NCI-H748 (cell line): ENCODE measurements around the gene ATF6.

Experiments
- DNase-seq: peaks from one replicate; lab custom pipeline; 2025; ENCODE audit not compliant: unreplicated experiment; lab: John Stamatoyannopoulos, UW

Gene ATF6

DNA sequence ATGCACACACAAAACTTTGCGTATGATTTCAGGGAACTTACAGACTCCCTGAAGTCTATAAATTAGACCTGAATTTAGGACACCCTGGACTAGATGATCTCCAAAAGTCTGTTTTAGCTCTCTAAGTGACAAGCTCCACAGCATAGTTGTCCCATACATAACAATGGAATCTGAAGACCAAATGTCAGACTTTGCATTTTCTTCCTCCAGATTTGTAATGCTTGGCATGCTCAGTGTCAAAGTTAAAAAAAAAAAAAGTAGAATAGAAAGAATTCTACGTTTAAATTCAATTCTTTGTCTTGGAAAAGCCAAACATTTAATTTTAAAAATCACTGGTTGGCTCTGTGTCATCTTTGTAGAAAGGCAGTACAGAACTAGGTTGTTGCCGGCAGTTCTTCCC lies 190.8 kb downstream of the ATF6 start:
- no peak for DNase-seq

DNA sequence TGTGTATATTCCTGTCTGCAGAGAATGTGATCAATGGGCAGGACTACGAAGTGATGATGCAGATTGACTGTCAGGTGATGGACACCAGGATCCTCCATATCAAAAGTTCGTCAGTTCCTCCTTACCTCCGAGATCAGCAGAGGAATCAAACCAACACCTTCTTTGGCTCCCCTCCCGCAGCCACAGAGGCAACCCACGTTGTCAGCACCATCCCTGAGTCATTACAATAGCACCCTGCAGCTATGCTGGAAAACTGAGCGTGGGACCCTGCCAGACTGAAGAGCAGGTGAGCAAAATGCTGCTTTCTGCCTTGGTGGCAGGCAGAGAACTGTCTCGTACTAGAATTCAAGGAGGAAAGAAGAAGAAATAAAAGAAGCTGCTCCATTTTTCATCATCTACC lies 192.3 kb downstream of the ATF6 start:
- no peak for DNase-seq

DNA sequence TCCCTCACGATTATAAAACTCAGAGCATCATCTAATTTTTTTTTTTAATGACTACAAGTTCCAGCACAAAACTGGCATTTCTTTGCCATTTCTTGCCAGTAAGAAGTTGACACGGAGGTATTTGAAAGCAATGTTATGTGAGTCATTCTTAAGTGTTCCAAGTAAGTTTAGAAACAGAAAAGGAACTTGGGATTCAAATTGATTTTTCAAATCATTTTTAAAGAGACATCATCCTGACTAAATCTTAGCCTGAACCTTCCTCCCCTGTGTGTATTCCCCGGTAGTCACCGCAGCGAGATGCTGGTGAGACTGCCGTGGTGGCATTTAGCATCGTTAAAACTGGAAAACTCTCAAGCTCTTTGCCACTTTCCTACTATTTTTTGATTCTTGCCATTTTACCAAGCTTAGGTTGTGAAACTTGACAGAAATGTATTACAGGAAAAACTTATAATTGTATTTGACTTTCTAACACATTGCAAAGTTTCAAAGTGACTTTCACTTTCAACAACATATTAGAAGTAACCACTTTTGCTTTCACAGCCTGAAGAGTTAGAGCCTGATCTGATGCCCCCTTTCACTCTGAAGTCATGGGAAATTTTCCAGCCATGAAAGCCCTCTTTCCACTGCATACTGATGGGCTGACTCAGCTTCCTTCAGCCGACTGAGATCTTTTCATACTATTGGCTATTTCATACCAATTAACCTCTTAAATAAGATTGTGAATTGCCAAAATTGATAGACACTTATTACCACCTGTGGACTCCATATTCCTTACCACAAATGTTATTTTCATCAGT lies 196.2 kb downstream of the ATF6 start:
- no peak for DNase-seq

DNA sequence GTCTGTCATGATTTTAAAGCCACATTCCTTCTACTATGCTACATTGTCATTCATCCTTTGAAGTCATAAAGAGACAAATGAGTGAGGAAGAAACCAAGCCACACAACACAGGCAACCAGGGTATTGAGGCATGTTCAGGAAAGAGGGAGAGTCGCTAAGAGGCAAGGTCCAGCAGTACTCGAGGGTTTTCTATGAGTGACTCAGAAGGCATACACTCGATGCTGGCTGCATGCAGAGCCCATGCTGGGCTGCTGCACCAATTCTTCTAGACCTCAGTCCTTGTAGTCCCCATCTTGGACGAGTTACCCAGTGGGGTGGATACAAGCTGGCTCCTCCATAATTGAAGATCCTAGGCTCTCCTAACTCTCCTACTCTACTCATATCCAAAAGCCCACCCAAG lies 199.9 kb downstream of the ATF6 start:
- DNase-seq: no peak

DNA sequence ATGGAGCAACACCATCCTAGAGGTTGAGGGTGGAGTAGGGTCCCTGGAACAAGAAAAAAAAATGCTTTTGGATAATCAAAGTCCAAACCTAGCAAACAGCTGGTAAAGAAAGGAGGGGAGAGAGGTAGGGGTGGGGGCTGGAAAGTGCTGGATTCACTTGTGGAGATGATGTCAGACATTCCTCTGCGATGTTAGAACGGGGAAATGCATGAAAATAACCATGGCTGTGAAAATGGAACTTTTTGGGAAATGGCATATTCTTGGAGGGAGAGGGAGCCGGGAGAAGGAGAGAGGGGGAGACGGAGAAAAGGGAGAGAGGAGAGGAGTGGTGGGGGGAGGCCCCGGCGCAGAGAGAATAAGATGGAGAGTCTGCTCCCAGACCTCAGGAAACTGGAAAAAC lies 203.9 kb downstream of the ATF6 start:
- DNase-seq: no peak

DNA sequence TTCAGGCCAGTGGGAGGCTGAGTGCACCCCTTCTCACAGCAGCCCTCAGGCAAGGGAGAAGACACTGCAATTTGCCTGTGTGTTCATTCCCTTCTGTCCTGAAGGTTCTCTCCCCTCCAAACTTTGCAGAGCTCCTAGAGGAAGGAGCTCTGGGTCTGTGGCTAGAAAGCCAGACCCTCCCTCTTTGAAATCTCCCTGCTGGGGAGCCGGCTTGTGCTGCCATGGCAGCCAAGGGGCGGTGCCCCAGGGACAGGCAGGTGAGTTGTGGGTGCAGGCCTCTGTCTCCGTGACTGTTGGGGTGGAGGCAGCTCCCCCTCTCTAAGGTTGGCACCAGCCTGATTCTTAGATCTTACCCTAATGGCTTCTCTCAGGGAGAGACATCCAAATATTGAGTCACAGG lies 204.5 kb downstream of the ATF6 start:
- DNase-seq: no peak

DNA sequence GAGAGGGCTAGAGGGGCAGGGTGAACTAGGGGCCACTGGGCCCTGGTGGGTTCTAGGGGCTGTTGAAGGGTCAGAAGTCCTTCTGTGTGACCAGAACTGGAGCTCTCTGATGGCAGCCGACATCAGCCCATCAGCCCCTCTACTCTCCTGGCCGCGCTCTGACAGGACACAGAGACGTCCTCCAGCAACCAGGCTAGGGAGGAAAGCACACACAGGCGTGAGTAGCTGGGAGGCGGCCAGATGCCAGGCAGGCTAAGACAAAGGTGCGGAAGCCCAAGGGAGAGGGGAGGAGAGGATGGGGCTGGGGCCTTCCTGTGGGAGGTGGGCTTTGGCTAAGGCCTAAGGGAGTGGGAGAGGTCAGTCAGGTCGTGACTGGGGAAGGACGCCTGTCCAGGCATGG lies 206.7 kb downstream of the ATF6 start:
- no peak for DNase-seq

DNA sequence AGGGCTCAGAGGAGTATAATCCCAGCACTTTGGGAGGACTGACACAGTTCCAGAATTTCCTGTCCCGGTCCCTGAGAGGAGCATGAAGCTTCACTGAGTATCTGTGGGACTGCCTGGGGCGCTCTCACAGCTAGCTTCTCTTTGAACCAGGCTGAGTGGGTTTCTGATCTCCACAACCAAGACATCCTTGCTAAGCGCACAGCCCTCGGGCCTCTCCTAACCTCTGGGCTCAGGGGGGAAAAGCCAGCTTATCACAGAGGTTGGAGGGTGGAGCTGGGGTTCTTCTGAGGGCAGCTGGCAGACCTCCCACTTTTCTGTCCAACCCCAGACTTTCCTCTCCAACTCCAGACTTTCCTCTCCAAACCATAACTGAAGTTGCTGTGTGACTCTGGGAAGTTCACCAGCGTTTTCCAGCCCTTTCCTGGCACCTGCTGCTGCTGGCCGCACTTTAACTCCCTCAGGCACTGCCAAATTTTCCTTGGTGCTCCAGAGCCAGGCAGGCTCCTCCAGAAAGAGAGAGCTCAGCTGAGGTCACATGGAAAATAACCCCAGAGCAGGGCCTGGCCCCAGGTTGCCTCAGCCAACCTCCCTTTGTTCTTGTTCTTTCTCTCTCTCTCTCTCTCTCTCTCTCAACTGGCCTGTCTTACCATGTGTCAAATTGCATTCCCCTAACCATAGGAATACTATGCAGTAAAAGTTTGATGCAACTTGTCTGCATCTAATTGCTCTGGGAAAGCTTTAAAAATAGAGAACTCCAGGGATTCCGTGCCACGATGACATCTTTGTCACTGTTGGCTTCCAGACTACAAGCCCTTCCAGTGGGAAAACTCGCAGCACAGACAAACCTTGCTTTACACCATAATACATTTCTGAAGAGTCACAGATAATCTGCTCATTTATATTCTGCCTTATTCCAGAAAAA lies 208.1 kb downstream of the ATF6 start:
- DNase-seq: no peak

DNA sequence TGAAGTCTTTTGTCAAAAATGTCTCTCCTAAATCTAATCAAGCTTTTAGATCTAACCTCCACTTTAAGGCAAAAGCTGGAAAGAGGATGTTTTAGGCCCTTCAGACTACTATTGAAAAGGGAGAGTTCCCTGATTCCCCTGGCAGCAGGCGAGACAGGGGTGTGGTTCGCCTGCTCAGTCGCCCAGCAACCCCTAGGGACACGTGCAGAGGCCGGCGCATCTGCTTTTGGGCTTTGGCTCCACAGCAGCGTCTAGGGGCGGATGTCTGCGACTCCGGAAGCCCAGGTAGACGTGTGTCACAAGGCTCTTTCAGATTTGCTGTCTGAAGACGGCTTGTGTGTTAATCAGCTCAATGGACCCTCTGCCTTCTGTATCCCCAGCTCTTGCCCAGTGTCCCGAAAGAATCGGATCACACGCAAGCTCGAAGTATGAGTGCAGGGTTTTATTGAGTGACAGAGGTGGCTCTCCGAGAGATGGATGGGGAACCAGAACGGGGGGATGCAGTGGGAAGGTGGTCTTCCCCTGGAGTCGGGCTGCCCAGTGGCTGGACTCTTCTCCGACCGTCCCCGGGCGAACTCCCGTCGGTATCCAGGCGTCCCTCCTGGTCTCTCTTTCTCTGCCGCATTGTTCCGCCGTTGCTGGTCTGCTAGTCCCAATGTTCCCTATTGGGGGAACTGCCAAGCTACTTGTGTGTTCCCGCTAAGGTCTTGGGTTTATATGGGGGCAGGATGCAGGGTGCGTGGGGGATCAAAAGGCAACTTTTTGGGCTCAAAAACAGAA lies 212.1 kb downstream of the ATF6 start:
- peak; percentile 77 for DNase-seq

DNA sequence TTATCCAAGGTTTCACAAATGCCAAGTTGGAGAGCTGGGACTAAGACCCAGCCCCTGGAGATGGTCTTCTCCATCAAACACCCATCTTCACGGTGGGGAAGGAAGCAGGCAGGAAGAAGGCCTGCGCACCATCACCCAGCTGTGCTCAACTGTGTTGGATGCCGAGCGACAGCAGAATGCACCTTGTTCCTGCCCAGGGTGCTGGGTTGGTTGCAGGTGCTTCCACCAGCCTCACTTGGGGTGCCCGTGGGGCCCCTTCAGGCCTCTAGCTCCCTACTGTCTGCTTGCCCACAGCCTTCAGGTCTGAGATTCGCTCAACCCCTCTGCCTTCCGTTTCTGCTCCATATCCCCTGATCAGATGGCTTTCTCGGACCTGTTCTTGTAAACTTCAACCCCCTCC lies 215.0 kb downstream of the ATF6 start:
- DNase-seq: no peak

DNA sequence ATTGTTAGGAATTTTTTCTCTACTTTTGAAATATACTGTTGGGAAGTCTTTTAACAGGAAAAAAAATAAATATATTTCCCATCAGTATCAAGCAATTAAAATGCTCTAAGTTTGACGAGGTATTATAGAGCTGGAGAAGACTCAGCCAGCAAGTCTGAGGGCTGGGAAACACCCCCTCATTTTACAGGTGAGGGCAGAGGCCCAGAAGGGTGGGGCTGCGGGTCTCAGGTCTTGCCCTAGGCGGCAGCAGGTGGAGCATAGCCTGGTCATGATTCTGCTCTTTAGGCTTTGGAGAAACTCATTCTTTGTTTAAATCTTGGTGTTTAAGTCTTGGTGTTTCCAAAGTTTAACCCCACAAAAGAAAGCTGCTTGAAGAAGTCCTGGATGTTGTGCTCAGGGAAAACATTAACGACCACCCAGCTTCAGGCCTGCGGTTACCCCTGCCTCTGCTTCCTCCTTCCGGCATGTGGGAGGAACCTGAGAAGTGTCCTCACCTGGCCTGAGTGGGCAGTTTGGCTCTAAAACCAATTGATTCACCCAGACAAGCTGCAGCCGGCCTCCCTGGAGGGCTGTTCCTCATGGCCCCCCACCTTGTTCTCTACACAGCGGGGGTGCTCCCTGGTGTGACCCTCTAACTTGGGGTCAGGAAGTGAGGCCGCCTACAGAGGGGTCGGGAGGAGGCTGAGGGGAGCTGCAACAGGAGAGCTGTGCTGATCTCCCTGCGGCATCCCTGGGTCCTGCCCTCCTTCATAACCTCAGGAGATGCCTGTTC lies 215.8 kb downstream of the ATF6 start:
- DNase-seq: no peak

DNA sequence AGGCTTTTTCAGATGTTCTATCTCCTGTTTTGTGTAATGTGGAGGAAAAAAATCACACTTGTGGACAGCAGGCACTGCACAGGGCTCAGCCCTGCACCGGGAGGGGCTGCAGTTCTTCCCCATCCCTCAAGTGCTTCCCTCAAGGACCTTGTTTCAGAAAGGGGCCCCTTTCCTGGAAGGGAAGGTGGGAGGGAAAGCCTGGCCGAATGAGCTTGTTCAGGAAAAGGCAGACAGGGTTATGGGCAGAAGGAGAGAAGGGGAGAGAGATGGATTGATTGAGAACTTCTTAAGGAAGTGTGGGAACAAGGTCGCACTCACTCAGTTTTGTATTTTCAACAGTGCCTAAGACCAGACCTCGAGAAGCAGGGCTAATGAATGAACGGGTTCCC lies 216.4 kb downstream of the ATF6 start:
- DNase-seq: no peak

DNA sequence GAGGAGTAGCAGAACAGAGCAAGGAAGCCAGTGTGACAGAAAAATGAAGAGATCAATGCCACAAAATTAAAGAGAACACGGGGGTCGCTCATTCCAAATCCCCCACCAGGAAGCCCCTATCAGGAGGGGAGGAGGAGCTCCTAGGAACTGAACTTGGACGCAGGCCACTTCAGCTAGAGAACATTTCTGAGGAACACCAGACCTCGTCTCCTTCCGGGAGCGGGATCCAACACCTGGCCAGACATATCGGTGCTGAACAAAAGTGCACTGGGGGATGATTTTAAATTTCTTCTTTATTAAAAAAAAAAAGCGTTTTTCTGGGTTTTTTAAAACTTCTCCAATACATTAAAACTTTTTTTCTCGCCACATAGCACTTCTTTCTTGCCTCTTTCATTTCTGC lies 216.8 kb downstream of the ATF6 start:
- no peak for DNase-seq

DNA sequence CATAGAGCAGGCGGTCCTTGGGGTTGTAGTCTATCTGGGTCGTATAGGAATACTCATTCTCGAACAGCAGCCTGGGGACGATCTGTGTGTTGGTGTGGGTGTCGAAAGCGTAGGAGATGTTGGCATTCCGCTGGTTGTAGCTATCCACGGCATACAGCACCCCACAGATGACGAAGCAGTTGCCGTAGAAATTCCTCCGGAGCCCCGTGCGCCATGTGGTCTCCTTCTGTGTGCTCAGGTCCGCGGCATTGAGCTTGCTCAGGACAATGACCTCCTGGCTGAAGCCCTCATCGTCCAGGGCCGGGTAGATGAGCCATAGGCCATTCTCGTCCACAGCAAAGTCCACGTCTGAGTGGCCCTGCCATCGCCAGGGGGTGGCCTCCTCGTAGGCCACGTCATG lies 217.6 kb downstream of the ATF6 start:
- no peak for DNase-seq

DNA sequence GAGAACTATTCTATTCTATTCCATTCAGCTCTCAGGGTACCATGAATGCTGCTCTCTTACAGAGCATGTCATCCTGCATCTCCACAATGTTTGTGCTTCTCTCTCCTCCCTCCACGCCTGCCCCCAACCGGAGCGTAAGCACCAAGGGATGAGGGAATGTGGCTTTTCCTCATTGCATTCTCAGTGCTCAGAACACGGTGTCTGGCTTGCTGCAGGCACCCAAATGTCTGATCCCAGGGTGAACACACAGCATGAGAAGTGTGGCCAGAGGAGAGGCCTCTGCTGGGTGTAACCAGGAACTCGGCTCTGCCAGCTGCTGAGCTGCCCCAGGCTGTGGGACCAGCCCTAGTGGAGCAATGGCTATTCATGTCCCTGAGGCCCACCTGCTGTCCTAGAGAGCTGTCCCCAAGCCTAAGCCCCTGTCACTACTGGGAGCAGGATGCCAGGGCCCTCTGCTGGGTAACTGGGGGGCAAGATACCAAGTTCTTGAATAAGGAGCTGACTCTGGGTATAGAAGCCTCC lies 219.2 kb downstream of the ATF6 start:
- no peak for DNase-seq

DNA sequence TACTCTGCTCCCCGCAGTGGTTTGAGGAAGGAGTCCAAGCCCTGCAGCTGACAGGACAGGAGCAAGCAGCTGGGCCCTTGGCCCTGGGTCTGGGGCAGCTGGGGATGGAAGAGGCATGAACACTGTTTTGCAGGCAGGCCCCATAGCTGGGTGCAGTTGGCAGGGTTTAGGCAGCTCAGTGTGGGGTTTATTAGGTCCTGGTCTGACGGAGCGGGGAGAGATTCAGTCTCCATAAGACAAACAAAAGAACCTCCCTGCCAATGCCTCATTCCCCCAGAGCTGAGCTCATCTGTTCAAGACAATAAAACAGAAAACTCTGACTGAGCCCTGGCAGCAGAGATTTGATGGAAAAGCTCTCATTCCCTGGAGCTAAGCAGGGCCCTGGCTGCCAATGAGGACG lies 220.2 kb downstream of the ATF6 start:
- no peak for DNase-seq

DNA sequence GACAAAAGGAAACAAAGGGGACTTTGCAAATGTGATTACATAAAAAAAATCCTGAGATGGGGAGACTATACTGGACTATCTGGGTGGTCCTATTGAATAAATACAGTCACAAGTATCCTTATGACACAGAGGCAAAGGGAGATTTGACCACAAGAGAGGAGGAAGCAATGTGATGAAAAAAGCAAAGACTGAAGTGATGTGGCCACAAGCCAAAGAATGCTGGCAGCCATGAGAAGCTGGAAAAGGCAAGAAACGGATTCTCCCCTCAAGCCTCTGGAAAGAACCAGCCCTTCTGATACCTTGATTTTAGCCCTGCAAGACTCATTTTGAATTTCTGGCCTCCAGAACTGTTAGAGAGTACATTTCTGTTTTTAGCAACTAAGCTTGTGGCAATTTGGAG lies 221.2 kb downstream of the ATF6 start:
- no peak for DNase-seq

DNA sequence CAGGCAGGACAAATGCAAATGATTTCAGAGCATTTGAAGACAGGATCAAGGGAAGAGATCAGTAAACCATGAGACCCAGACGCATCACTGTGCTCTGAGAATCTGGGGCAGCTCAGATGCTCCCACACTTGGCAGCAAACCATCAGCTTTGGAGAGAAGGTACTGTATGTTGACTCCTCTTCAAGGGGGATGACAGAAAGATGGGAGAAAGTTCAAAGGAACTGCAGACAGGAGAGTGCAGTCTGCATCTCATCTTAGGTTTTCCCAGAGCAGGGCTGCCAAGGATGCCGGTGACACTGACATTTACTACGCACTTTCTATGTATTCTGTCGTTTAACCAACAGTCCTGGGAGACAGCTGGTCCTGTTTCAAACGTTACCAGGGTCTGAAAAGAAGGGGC lies 221.8 kb downstream of the ATF6 start:
- DNase-seq: no peak

DNA sequence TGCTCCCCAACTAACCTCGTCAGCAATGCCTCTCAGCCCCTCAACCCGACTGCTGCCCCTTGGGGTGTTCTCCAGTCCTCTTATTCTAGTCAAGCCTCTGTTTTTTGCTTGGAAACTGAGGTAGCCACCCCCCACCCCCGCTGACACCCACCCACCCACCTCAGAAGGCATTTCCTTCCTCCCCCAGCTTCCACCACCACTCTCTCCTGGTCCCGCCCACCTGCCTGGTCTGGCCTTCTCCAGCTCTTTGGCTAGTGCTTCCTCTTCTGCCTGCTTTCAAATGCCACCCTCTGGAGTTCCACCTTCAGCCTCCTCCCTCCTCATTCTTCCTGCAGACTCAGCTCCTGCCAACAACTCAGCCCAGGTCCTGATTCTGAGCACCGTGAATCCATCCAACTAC lies 222.3 kb downstream of the ATF6 start:
- no peak for DNase-seq

DNA sequence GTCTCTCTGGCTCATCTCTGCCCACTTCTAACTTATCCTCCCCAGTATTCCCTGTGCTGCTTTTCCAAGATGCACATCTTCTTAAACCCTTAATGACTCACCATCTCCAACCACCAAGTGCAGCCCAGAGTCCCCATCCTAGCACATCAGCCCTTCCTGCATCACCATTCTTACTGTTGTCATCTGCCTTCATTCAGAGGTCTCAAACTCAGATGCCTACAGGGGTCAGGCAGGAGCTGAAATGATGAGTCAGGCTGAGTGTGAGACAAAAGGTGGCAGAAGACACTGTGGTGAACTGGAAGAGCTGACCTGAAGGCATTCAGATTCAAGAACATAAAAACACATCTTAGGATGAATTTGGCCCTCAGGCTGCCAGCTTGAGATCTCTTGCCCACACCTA lies 223.0 kb downstream of the ATF6 start:
- no peak for DNase-seq

DNA sequence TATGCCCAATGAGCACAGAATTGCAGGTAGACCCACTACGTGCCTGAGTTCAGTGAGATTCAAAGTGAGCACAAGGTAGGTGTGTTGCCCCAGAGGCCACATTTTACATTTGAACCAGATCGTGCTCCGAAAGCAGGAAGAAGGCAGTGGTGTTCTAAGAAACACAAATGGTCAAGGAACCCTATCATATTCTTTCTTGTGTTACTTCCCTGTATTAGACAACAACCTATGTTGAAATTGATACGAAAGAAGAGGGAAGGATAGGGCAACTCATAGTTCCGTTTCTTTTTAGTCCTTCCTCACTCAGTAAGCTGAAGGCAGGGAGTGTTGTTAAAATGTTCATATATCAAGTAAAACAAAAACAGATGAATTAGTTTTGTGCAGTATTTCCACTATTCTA lies 223.7 kb downstream of the ATF6 start:
- DNase-seq: no peak
